Muscle of back (tissue), 11 donors: ENCODE data around the gene COX4I1. TPM values are rescaled to one million over a fixed set of nuclear protein-coding genes. Genes with fewer than 3 reads are reported as not detected.

Experiments
- DNase-seq, 3 donors: peaks; one replicate each; pipeline versions ENCODE4 v3.0.0 to v3.0.0-alpha.2; 2013
- polyA plus RNA-seq, 10 donors: library from polyadenylated mRNA; unstranded; fragments of 120-200 nt; gene quantifications; one replicate each; pipeline ENCODE4 v1.2.1, GENCODE V29; 2013; ENCODE audit not compliant: insufficient read length in 10 of 10

Gene COX4I1
- polyA plus RNA-seq, 10 donors, result 332 to 475 (median 380) TPM

GRCh38 chr16:85856585-85856984 is 57.1 kb downstream of the COX4I1 start:
- DNase-seq, result no peak

Other genes with a start within 250 kb of the COX4I1 start
- 10 to 100 TPM; 40.0 to 55.2 (median 46.3) TPM for gene GSE1, start 186.4 kb upstream of the COX4I1 start, polyA plus RNA-seq
- 10 to 100 TPM in 8 of 10 donors, 1 to 10 TPM in 2; 8.2 to 17.7 (median 10.7) TPM for gene GINS2, start 110.7 kb upstream of the COX4I1 start, polyA plus RNA-seq
- gene C16orf74, start 48.6 kb upstream of the COX4I1 start, polyA plus RNA-seq, result 1 to 10 TPM in 7 of 10 donors, under 1 TPM in 3; 0.76 to 4.7 (median 1.3) TPM
- gene EMC8, start 151 bp upstream of the COX4I1 start, polyA plus RNA-seq, result 10 to 100 TPM; 16.0 to 23.4 (median 19.6) TPM
- gene IRF8, start 99.5 kb downstream of the COX4I1 start, polyA plus RNA-seq, result 1 to 10 TPM; 3.2 to 7.3 (median 6.1) TPM